ENCODE results near the gene CCDC88C.

CCDC88C gene

GRCh38 chr14:91307652-91308051 lies 110.0 kb downstream of the CCDC88C start:
- no peak for DNase-seq (ENCODE audit: low read depth)

- no peak for DNase-seq (ENCODE audit: low read depth)
Observed at GRCh38 chr14:91307046-91307445, 110.6 kb downstream of the CCDC88C start.

DNA sequence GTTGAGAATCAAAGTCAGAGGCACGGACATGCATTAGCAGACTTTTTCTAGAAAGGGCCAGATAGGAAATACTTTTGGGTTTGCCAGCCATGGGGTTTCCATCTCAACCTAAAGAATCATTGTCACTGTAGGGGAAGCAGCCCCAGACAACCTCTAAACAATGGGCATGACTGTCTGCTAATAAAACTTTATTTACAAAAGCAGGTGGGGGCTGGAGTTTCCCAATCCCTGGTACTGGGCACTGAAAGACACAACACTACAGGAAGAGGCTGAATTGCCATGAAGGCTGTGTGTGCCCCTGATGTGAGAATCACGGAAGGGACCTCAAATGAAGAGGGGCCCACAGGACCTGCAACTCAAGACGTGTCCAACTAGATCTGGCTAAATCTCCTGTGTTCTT lies 111.1 kb downstream of the CCDC88C start:
- DNase-seq (ENCODE audit: low read depth): no peak

DNA sequence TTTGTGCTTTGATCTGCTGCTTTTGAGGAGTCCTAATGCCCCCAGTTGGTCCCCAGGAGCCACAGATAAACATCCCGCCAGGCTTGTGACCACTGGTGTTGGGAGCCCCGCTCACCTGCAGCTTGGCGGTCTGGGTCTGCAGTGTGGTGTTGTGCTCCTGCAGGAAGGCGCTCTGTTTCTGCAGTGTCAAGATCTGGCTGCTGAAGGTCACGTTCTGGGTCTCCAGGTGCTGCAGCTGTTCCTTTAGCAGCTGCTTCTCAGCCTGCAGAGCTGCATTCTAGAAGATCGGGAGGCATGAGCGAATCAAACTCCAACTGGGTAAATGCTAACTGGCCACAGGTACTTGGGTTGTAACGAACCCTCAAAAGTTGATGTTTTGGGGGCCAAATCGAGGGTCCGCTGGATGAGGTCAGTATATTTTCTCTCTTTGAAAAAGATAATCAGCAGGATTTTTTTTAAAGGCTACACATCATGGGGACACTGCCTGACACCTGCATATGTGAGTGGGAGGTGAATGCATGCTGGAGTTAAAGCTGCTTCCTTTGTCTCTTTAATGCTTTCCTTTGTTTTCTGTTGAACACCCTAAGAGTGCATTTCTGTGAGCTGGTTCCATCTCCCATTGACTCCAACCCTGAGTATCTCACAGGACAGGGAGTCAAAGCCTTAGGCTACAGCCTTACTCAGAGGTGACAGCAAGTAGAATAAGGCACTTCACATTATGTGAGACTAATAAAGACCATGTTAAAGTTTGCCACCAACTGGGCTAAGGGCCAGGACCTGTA lies 111.8 kb downstream of the CCDC88C start:
- DNase-seq (ENCODE audit: low read depth): no peak

DNA sequence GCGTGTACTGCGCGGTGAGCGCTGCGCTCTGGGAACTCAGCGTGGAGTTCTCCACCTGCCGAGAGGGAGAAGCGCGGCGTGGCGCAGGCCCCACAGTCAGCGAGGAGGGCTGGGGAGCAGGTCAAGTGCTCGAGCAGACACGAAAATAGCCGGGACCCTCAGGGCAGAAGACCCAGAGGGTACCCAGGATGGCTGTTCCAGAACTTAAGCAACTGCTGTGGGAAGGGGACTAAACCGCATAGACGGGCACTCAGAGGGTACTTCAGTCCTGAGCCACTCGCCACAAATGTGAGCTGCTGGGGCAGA lies 113.7 kb downstream of the CCDC88C start:
- DNase-seq (ENCODE audit: low read depth): no peak

- no peak for DNase-seq (ENCODE audit: low read depth)
Observed at GRCh38 chr14:91303091-91303923, 114.3 kb downstream of the CCDC88C start.

DNA sequence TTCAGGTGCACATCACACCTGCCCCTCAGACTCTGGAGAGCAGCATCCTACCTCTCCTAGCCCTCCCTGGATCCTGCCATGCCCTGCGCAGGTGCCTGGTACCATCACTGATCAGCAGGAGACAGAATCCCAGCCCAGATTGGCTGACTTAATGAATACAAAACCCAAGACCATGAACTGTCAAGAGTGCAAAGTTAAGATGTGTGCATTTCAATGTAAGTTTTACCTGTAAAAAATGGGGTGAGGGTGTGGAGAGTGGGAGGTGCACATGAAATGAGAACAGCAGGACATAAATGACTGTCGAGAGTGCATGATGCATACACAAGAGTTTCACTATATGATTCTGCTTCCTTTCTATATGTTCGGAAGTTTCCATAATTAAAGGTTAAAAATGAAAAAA lies 115.2 kb downstream of the CCDC88C start:
- no peak for DNase-seq (ENCODE audit: low read depth)

DNA sequence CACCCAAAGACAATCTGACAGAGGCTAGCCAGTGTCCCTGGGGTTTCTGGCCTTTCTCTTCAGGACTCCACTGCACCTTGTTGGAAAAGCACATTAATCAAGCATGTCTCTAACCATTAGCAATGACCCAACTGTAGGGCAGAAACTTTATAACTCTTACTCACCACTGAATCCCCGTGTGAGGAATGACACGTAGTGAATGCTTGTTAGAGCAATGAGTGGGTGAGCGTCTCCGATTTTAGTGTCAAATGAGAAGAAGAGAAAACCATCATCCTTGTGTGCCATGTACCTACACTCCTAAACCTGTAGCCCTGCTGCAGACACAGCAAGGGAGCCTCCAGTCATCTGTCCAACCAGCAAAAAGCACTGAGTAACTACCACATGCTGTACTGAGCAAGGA lies 116.7 kb downstream of the CCDC88C start:
- DNase-seq (ENCODE audit: low read depth): no peak

GRCh38 chr14:91300283-91300895 lies 117.2 kb downstream of the CCDC88C start:
- no peak for DNase-seq (ENCODE audit: low read depth)

DNA sequence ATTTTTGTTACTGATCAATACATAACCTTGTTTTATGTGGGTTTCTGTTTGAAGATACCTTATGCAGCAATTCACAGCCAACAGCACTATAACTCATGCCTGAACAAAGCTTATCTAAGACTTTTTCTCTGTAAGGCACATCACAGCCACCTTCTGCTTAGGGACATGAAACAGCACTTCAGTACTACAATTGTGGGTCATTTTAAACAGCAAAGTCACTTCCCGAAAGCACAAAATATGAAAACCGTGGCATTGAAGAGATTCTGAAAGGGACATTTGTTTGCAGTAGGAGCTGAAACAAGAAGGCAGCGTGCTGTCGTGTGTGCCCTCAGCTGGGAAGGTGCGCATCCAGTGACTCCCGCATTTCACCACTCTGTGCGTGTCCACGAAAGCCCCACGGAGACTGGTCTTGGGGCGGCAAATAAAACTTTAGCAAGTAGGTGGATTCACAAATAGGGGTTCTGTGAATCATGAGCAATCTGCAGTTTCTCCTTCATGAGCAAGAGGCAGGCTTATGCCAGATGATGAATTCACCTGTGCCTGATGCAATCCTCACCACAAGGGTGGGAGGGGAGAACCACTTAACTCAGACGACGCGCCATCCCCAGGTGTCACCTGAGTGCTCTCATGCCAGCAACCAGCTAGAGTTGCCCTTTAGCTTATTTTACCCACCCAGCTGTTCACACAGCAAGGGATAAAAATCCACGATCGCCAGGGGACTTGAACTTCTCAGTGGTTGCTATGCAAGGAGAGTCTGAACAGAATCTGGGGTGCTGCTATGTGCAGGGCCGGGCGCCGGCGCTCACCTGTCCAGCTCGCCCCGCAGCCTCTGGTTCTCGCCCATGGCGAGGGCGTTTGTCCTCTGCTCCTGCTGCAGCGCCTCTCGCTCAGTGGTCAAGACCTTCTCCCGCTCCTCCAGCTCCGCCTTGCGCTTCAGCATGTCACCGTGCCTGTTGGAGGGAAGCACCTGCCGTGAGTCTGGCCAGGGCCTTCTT lies 118.2 kb downstream of the CCDC88C start:
- no peak for DNase-seq (ENCODE audit: low read depth)

DNA sequence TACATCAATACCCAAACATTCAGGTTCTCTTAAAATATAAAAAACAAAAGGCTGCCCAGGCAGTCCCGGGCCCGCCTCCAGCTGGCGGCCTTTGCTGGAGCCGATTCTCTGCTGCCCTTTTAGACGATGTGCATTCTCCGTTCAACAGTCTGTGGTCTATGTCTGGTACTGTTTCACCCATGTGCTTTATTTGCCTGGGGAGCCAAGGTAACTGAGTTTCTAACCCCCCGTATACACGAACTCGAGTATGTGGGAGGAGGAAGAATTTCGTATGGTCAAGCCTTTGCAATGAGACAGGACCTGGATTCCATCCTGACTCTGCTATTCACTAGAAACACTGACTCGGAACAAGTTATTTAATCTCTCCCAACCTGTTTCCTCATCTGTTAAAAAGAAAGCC lies 119.0 kb downstream of the CCDC88C start:
- DNase-seq (ENCODE audit: low read depth): no peak

GRCh38 chr14:91297081-91297711 lies 120.4 kb downstream of the CCDC88C start:
- DNase-seq (ENCODE audit: low read depth): no peak

DNA sequence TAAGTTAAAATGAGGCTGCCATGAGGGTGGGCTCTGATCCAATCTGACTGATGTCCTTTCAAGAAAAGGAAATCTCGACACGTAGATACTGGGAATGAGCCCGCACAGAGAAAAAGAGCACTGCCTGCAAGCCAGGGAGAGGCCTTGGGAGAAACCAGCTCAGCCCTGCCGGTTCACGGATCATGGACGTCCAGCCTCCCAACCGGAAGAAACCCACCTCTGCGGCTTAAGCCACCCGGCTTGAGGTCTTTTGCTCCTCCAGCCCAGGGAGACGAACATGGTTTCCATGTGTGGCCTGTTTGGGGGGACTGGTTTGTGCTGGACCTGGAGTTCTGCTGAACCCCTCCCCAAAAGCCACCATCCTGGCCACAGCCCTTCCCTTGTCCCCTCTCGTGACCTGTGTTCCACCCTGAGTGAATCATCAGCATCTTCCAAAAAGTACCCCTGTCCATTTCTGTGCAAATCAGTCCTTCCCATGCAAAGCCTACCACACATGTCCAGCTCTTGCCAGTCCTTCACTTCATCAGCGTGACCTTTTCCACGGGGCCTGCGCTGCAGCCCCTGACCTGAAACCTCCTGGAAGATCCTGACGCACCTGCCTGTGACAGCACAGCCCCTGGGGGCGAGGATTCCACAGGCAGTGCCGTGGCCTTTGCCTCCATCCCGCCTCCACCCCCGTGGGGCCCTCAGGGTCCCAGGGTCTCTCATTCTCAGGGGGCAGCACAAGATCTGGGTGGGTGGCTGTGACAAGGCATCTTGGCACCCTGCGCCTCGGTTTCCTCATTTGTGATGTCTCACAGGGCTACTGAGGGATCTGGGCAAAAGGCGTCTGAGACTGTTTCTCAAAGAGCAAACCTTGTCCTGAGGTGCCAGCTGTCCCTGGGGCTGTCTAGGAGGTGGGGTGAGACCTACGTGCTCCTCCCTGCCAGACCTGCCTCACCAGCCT lies 121.5 kb downstream of the CCDC88C start:
- no peak for DNase-seq (ENCODE audit: low read depth)

- DNase-seq (ENCODE audit: low read depth): no peak
Observed at GRCh38 chr14:91295276-91295845, 122.3 kb downstream of the CCDC88C start.

DNA sequence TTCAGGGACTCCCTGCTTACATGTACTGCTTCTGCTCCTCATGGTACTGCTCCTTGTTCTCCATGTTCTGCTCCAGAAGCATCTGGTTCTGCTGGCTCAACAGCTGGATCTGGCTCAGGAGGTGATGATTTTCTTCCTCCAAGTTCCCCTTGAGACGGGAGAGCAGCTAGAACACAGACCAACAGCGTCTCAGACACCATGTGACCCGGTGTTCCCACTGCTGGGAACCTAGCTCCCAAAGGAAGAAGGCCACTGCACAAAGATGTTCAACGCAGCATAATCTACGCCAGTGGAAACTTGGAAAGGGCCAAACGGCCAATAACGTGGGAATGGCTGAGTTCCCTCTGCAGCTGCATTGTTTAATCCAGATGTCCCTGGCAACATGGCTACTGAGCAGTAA lies 123.5 kb downstream of the CCDC88C start:
- DNase-seq (ENCODE audit: low read depth): no peak

DNA sequence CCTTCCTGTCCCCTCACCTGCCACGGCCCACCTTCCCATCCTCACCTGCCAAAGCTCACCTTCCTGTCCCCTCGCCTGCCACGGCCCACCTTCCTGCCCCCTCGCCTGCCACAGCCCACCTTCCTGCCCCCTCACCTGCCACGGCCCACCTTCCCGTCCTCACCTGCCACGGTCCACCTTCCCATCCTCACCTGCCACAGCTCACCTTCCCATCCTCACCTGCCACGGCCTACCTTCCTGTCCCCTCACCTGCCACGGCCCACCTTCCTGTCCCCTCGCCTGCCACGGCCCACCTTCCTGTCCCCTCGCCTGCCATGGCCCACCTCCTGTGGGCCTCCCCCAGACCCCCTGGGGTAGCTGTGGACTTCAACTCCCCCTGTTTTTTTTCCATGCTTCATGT lies 124.3 kb downstream of the CCDC88C start:
- no peak for DNase-seq (ENCODE audit: low read depth)

- DNase-seq (ENCODE audit: low read depth): no peak
Observed at GRCh38 chr14:91292491-91292890, 125.1 kb downstream of the CCDC88C start.

DNA sequence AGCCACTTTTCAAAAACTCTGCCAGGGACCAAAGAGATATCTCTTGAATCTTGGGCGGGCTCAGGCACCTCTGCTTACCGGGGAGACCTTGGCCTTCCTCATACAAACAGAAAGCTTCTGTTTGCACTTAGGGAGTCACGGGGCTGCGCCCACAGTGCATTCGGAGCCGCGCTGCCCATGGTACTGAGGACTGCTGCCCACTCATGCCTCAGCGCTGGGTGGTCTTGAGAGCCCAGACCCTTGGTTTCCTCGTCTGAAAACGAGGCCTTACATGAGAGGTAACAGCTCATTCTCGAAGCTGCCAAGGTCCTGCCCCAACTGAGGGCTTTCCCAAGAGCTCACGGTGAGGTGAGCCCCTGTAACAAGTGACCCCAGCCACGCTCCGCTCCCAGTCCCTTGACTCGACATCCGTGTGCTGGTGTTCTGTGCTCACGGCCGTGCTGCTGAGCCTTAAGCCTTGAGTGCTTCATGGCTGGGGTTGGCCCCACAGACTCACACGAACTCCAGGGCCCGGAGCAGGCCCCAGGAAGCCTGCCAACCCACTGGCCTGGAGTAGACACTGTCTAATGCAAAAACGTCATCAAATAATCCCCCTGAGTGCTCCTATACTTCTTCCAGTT lies 125.7 kb downstream of the CCDC88C start:
- no peak for DNase-seq (ENCODE audit: low read depth)

DNA sequence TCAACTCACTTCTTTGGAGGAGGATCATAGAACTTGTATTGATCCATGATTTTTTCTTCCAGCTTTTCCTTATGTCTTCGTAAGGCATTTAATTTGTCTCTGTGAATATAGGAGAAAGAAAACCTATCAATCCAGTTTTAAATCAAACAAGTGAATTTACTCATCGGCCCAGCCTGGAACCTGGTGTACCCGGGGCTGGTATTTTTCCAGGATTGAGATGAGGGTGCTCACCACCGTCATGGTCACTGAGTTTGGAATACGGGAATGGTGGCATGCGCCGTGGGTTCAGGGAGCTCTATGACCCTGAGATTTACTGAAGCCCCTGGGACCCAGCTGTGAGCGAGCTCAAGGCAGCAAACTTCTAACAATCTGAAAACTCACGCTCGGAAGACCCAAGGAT lies 126.6 kb downstream of the CCDC88C start:
- DNase-seq (ENCODE audit: low read depth): no peak

GRCh38 chr14:91289464-91289863 lies 128.2 kb downstream of the CCDC88C start:
- no peak for DNase-seq (ENCODE audit: low read depth)
